ENCODE data around the gene RAD51.

RAD51 gene

GRCh38 chr15:40685376-40685775 is 9.6 kb upstream of the RAD51 start:
- no peak overlapping the region for H3K4me2 ChIP-seq
- no peaks in the 10 kb centered on the region for H3K27me3 ChIP-seq (ENCODE audit: insufficient read depth, low read depth)

GRCh38 chr15:40688932-40689799 is 5.8 kb upstream of the RAD51 start:
- Histone ChIP-seq H3K4me1 (ENCODE audit: low read depth, poor library complexity, severe bottlenecking) (peaks cover 20% of the 10 kb centered on the region), H3K4me3 (IDR thresholded peaks at IDR 0.05; ENCODE audit: insufficient read depth, low read depth, low read length) (no peak overlapping the region), H4K20me1 (ENCODE audit: insufficient read depth) (no peaks in the 10 kb centered on the region), H2AFZ (ENCODE audit: low read depth) (no peak overlapping the region), H3K4me2 (no peak overlapping the region), H3K9ac (no peak overlapping the region), H3K36me3 (ENCODE audit: insufficient read depth) (no peaks in the 10 kb centered on the region), H3K27ac (no peak overlapping the region), H3K79me2 (ENCODE audit: insufficient read depth, low read depth) (no peaks in the 10 kb centered on the region), H3K27me3 (ENCODE audit: insufficient read depth, low read depth) (no peaks in the 10 kb centered on the region)
- no peak for TF ChIP-seq CTCF (conservative IDR thresholded peaks at IDR 0.05; ENCODE audit: low read depth, low read length)

More at GRCh38 chr15:40685376-40685775, 9.6 kb upstream of the RAD51 start:
- no peaks in the 10 kb centered on the region for H4K20me1 ChIP-seq (ENCODE audit: insufficient read depth)
- H3K4me3 ChIP-seq (IDR thresholded peaks at IDR 0.05; ENCODE audit: insufficient read depth, low read depth, low read length): no peak overlapping the region
- no peaks in the 10 kb centered on the region for H3K79me2 ChIP-seq (ENCODE audit: insufficient read depth, low read depth)
- no peak overlapping the region for H2AFZ ChIP-seq (ENCODE audit: low read depth)
- no peaks in the 10 kb centered on the region for H3K36me3 ChIP-seq (ENCODE audit: insufficient read depth)
- TF ChIP-seq CTCF (conservative IDR thresholded peaks at IDR 0.05; ENCODE audit: low read depth, low read length): no peak
- H3K27ac ChIP-seq: no peak overlapping the region
- H3K9ac ChIP-seq: no peak overlapping the region
- H3K4me1 ChIP-seq (ENCODE audit: low read depth, poor library complexity, severe bottlenecking): no peaks in the 10 kb centered on the region

GRCh38 chr15:40691737-40692136 is 3.2 kb upstream of the RAD51 start:
- peaks cover 15% of the 10 kb centered on the region for H3K79me2 ChIP-seq (ENCODE audit: insufficient read depth, low read depth)
- TF ChIP-seq CTCF (conservative IDR thresholded peaks at IDR 0.05; ENCODE audit: low read depth, low read length): no peak
- no peaks in the 10 kb centered on the region for H4K20me1 ChIP-seq (ENCODE audit: insufficient read depth)
- no peak overlapping the region for H3K4me3 ChIP-seq (IDR thresholded peaks at IDR 0.05; ENCODE audit: insufficient read depth, low read depth, low read length)
- peaks cover 27% of the 10 kb centered on the region for H3K4me1 ChIP-seq (ENCODE audit: low read depth, poor library complexity, severe bottlenecking)
- H3K4me2 ChIP-seq: no peak overlapping the region
- H3K27me3 ChIP-seq (ENCODE audit: insufficient read depth, low read depth): no peaks in the 10 kb centered on the region
- no peaks in the 10 kb centered on the region for H3K36me3 ChIP-seq (ENCODE audit: insufficient read depth)
- no peak overlapping the region for H2AFZ ChIP-seq (ENCODE audit: low read depth)
- no peak overlapping the region for H3K27ac ChIP-seq
- no peak overlapping the region for H3K9ac ChIP-seq

- Histone ChIP-seq H3K4me3 (IDR thresholded peaks at IDR 0.05; ENCODE audit: insufficient read depth, low read depth, low read length) (no peak overlapping the region), H2AFZ (ENCODE audit: low read depth) (peak overlapping the region; percentile 83; the same call in 1 of the 2 replicates)
- TF ChIP-seq CTCF (conservative IDR thresholded peaks at IDR 0.05; ENCODE audit: low read depth, low read length): no peak
These were observed 878 bp upstream of the RAD51 start for GRCh38 chr15:40693904-40694687.

More at GRCh38 chr15:40693904-40694687, 878 bp upstream of the RAD51 start:
- no peaks in the 10 kb centered on the region for H3K27me3 ChIP-seq (ENCODE audit: insufficient read depth, low read depth)
- peak overlapping the region; percentile 97 for H3K27ac ChIP-seq
- H3K79me2 ChIP-seq (ENCODE audit: insufficient read depth, low read depth): peaks cover 38% of the 10 kb centered on the region
- peak overlapping the region; percentile 55 for H3K4me2 ChIP-seq
- peak overlapping the region; percentile 94; the same call in 1 of the 2 replicates for H3K9ac ChIP-seq
- H3K36me3 ChIP-seq (ENCODE audit: insufficient read depth): no peaks in the 10 kb centered on the region
- no peaks in the 10 kb centered on the region for H4K20me1 ChIP-seq (ENCODE audit: insufficient read depth)
- H3K4me1 ChIP-seq (ENCODE audit: low read depth, poor library complexity, severe bottlenecking): peaks cover 49% of the 10 kb centered on the region
